Immature natural killer cell (primary cell): ENCODE results near the gene RPL27. TPM values are rescaled to one million over a fixed set of nuclear protein-coding genes. Genes with fewer than 3 reads are reported as not detected.
"Not testable (repeated sequence)": the region's sequence is repeated elsewhere in the genome, so short reads cannot be mapped to it uniquely, and the experiment has no call there.

ENCODE experiments used
- DNase-seq, 3 donors: peaks; one replicate each; pipeline ENCODE4 v3.0.0; 2022; ENCODE audit warnings: mixed read lengths in 1 of 3
- H3K27ac Mint-ChIP-seq, 6 donors: one replicate each; pipeline ENCODE4 v1.8.0; 2020; ENCODE audit warnings: mixed read lengths in 6 of 6, mild to moderate bottlenecking in 5 of 6, inconsistent platforms in 4 of 6, moderate library complexity in 3 of 6
- H3K27me3 Mint-ChIP-seq, 3 donors: one replicate each; pipeline ENCODE4 v1.8.0; 2020 to 2021; ENCODE audit warnings: low read depth in 3 of 3, mild to moderate bottlenecking in 3 of 3, mixed read lengths in 3 of 3, moderate library complexity in 3 of 3, inconsistent platforms in 1 of 3
- H3K36me3 Mint-ChIP-seq, 3 donors: one replicate each; pipeline ENCODE4 v1.8.0; 2020; ENCODE audit warnings: mixed read lengths in 3 of 3, inconsistent platforms in 2 of 3, mild to moderate bottlenecking in 2 of 3
- H3K4me1 Mint-ChIP-seq, 2 donors: one replicate each; pipeline ENCODE4 v1.8.0; 2020; ENCODE audit warnings: inconsistent platforms in 2 of 2, mild to moderate bottlenecking in 2 of 2, mixed read lengths in 2 of 2, moderate library complexity in 1 of 2
- H3K4me3 Mint-ChIP-seq, 5 donors: one replicate each; pipeline ENCODE4 v1.8.0; 2020; ENCODE audit warnings: mild to moderate bottlenecking in 5 of 5, mixed read lengths in 5 of 5, inconsistent platforms in 3 of 5, moderate library complexity in 3 of 5
- H3K9me3 Mint-ChIP-seq, 6 donors: one replicate each; pipeline ENCODE4 v1.8.0; 2020; ENCODE audit warnings: mild to moderate bottlenecking in 6 of 6, mixed read lengths in 6 of 6, inconsistent platforms in 4 of 6, moderate library complexity in 3 of 6
- polyA plus RNA-seq, 3 donors: library from polyadenylated mRNA; unstranded; fragments of 300-500 nt; fragmentation: Illumina TruSeq; gene quantifications; one replicate each; pipeline ENCODE4 v1.2.3, GENCODE V29; 2021

The RPL27 gene
- polyA plus RNA-seq = 1,000 to 10,000 TPM in 2 of 3 donors, 100 to 1,000 TPM in 1; 807 to 2,182 (median 1,177) TPM

DNA sequence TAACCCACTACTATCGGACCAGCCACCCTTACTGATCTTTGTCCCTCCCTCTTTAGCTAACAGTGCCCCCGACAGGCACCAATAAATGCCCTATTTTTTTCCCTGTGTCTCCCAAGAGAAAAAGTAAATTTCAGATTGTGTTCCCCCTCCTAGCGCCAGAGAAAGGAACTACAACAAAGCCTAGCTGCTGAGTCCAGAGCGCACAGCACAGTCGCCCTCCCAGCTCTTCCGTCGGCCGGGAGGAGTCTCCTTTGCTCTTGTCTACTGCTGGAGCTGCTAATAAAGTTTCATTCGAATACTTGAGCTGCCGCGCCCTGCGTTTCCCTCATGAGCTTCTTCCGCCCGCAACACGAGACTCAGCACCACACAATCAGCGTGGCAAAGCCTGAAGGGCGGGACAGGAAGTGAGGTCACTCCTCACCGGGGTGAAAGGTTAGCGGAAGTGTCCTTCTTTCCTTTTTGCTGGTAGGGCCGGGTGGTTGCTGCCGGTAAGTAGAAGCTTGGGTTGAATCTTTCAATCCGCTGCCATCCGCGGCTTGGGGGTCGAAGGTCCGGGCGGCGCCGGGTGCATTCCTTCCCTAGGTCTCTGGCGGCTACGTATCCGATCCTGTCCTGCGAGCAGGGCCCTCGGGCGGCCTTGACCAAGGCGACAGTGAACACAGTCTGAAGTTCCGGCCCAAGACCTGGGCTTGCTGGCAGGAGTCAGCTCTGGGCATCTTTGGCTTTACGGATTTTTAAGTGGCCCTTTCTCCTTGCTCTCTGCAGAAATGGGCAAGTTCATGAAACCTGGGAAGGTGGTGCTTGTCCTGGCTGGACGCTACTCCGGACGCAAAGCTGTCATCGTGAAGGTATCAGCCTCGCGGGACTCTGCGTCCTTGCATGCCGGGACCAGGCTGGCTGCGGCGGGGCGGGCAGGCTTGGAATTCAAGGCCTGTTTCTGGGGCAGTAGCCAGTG is at the start of gene RPL27:
Gene RPL27 (plus strand): TSS at position 436 of the 955 bp plus-strand sequence. CDS start 332 bp downstream, at position 768.
- Mint-ChIP-seq H3K27me3 (peaks cover 0 to 11% (median 1%) of the 10 kb centered on the region in 3 donors), H3K9me3 (no peaks in the 10 kb centered on the region), H3K4me3 (peak within 1 kb of the TSS; percentile 92 to 99 (median 96)), H3K4me1 (peaks cover 28 to 32% of the 10 kb centered on the region in 2 donors), H3K27ac (peak within 1 kb of the TSS; percentile 89 to 100 (median 94)), H3K36me3 (peaks cover 0 to 21% (median 7%) of the 10 kb centered on the region in 3 donors)
- DNase-seq = peak; percentile 98

DNA sequence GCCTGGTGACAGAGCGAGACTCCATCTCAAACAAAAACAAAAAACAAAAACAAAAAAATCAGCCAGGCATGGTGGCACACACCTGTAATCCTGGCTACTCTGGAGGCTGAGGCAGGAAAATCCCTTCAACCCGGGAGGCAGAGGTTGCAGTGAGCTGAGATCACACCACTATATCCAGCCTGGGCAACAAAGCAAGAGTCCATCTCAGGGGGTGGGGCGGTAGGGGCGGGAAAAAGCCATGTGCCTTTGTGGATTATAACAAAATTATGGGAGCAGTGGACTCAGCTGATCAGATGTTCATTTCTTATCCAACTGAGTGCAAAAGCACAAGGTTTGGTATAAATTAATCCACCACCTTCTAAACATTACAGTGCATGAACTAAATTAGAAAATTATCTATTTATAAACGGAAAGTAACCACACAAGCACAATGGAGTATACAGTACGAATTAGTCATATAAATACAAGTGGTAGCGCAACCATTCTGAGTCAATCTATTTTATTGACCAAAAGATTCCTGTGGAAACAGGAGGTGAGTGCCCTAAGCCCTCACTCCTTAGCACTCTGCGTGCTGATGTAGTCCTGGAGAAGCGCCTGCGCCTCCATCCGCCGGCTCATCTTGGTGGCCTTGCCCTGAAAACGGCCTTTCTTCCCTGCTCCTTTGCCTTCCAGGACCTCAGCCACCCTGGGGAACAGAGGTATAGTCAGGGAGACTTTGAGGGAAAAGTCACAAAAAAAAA is 48.0 kb upstream of the RPL27 start:
- DNase-seq = no peak
- H3K36me3 Mint-ChIP-seq = peaks cover 12 to 48% (median 18%) of the 10 kb centered on the region in 3 donors
- H3K27me3 Mint-ChIP-seq = no peaks in the 10 kb centered on the region
- H3K27ac Mint-ChIP-seq = no peak overlapping the region
- H3K4me1 Mint-ChIP-seq = no peaks in the 10 kb centered on the region
- H3K4me3 Mint-ChIP-seq = no peak overlapping the region
- no peaks in the 10 kb centered on the region for H3K9me3 Mint-ChIP-seq

DNA sequence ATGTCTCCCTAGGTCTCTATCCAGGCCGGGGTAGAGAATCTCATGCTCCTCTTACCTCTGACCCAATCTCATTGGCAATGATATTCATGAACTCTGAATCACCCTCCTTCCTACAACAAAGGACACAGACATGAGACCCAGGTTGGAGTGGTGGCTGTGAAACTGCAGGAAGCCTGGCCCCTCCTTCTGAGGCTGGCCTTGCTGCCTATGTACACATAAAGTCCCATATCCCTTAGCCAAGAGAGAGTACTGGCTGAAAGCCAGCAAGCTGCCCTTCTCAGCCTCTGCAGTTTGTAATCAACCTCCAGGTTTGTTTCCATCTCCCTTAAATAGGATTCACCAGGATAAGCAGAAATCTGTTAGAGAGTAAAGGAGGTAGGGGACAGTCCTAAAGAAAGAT is 44.5 kb upstream of the RPL27 start:
- Mint-ChIP-seq H3K36me3 (peaks cover 23 to 63% (median 25%) of the 10 kb centered on the region in 3 donors), H3K27ac (no peak overlapping the region), H3K4me1 (no peaks in the 10 kb centered on the region), H3K27me3 (no peaks in the 10 kb centered on the region), H3K9me3 (no peaks in the 10 kb centered on the region), H3K4me3 (no peak overlapping the region)
- DNase-seq = no peak

GRCh38 chr17:42964161-42964932 is 33.9 kb upstream of the RPL27 start, which contains the start of gene AARSD1:
AARSD1 (minus strand) TSS chr17:42964454; CDS start chr17:42964440, 14 bp downstream.
- Mint-ChIP-seq H3K9me3 (no peaks in the 10 kb centered on the region), H3K27ac (peak within 1 kb of the TSS; percentile 92 to 98 (median 96)), H3K36me3 (peaks cover 4 to 18% (median 9%) of the 10 kb centered on the region in 3 donors), H3K27me3 (peaks cover 5 to 9% (median 8%) of the 10 kb centered on the region in 3 donors), H3K4me3 (peak within 1 kb of the TSS; percentile 92 to 97 (median 97)), H3K4me1 (peaks cover 14 to 17% of the 10 kb centered on the region in 2 donors)
- peak; percentile 85 to 88 (median 86) for DNase-seq

GRCh38 chr17:42967925-42968324 is 30.3 kb upstream of the RPL27 start:
- H3K4me3 Mint-ChIP-seq = no peak overlapping the region

DNA sequence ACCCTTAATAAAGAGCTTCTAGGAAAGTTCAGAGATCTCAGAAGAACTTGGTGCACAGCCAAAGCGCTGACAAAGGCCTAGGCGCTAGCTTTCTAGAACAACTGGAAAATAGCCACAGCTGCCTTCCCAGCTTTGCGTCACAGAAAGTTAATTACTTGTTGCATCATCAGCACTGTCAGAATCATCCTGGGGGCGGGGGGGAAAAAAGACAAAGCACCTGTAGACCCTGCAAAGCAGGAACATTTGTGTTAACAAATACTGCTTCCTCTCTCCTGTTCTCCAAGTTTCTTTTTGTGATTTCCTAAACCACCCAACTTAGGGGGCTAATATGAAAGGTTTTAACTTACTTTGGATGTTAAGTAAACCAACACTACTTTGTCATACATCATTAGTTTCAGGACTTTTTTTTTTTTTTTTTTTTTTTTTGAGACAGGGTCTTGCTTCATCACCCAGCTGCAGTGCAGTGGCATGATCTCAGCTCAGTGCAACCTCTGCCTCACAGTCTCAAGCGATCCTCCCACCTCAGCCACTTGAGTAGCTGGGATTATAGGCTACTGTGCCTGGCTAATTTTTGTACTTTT is 29.1 kb upstream of the RPL27 start:
- Mint-ChIP-seq H3K4me3 (no peak overlapping the region), H3K27ac (no peak overlapping the region), H3K27me3 (peaks cover 3 to 8% (median 7%) of the 10 kb centered on the region in 3 donors), H3K4me1 (peaks cover 6% of the 10 kb centered on the region in 2 donors), H3K9me3 (no peaks in the 10 kb centered on the region), H3K36me3 (no peaks in the 10 kb centered on the region)
- no peak for DNase-seq

More at GRCh38 chr17:42967925-42968324, 30.3 kb upstream of the RPL27 start:
- Mint-ChIP-seq H3K27ac (no peak overlapping the region), H3K27me3 (peaks cover 5 to 8% (median 7%) of the 10 kb centered on the region in 3 donors), H3K36me3 (no peaks in the 10 kb centered on the region), H3K9me3 (no peaks in the 10 kb centered on the region), H3K4me1 (peaks cover 14 to 17% of the 10 kb centered on the region in 2 donors)
- DNase-seq = no peak

- Mint-ChIP-seq H3K27me3 (peaks cover 2 to 5% (median 2%) of the 10 kb centered on the region in 3 donors), H3K27ac (no peak overlapping the region), H3K4me3 (no peak overlapping the region), H3K9me3 (no peaks in the 10 kb centered on the region), H3K4me1 (no peaks in the 10 kb centered on the region), H3K36me3 (no peaks in the 10 kb centered on the region)
- no peak for DNase-seq
Measured at GRCh38 chr17:42971589-42971988, 26.6 kb upstream of the RPL27 start.

DNA sequence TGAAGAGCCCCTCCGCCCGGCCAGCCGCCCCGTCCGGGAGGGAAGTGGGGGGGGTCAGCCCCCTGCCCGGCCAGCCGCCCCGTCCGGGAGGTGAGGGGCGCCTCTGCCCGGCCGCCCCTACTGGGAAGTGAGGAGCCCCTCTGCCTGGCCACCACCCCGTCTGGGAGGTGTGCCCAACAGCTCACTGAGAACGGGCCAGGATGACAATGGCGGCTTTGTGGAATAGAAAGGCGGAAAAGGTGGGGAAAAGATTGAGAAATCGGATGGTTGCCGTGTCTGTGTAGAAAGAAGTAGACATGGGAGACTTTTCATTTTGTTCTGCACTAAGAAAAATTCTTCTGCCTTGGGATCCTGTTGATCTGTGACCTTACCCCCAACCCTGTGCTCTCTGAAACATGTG is 24.9 kb upstream of the RPL27 start:
- DNase-seq, H3K36me3 Mint-ChIP-seq, H3K4me1 Mint-ChIP-seq, H3K27ac Mint-ChIP-seq, H3K27me3 Mint-ChIP-seq, H3K9me3 Mint-ChIP-seq, H3K4me3 Mint-ChIP-seq: not testable (repeated sequence)

- no peak for DNase-seq
- H3K27ac Mint-ChIP-seq = peak overlapping the region in 1 of 6 donors; percentile 4
- no peaks in the 10 kb centered on the region for H3K9me3 Mint-ChIP-seq
- H3K36me3 Mint-ChIP-seq = peaks cover 0 to under 1% (median 0%) of the 10 kb centered on the region in 3 donors
- H3K27me3 Mint-ChIP-seq = peaks cover 7 to 11% (median 9%) of the 10 kb centered on the region in 3 donors
- no peak overlapping the region for H3K4me3 Mint-ChIP-seq
- H3K4me1 Mint-ChIP-seq = peaks cover 10 to 14% of the 10 kb centered on the region in 2 donors
Measured at GRCh38 chr17:42975265-42975664, 23.0 kb upstream of the RPL27 start.

GRCh38 chr17:42975701-42976100 is 22.5 kb upstream of the RPL27 start:
- Mint-ChIP-seq H3K27me3 (peaks cover 9 to 13% (median 11%) of the 10 kb centered on the region in 3 donors), H3K4me1 (peaks cover 12 to 19% of the 10 kb centered on the region in 2 donors)
- not testable (repeated sequence) for H3K27ac Mint-ChIP-seq, H3K9me3 Mint-ChIP-seq, DNase-seq, H3K36me3 Mint-ChIP-seq, H3K4me3 Mint-ChIP-seq

DNA sequence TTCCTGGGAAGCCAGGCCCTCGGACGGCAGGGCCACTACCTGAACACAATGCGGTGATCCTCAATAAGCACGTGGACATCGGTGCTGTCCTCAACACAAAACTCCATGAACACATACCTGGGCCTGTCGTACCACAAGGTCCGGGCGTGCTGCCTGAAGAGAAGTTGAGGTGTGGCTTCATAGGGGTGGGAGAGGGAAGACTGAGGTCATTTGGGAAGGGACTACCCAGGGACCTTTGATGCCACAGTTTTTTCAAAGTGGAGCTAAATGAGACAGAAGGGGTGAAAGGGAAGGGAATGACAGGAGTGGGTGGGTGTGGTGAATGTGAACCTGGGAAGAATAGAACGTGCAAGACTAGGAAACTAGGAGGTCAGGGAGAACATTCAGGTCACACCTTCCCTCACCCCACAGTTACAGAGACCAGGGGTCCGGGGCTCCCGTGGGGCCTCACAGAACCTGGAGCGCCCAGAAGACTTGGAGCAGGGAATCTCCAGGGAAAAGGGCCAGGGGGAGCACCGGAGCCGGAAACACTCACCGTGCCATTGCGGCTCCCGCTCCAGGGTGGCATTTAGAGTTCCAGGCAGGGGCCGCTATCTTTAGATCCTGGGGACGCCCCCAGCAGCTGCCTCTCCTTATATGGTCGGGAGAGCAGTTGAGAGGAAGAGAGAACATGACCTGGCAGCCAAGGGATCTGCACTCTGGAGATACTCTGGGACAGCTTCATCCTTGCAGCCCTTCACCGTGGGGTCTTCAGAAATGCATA is 18.5 kb upstream of the RPL27 start, which contains the start of gene PTGES3L:
Gene PTGES3L (minus strand): TSS at position 570 of the 763 bp plus-strand sequence. CDS start 27 bp downstream, at position 543.
- Mint-ChIP-seq H3K27ac (peak within 1 kb of the TSS; percentile 84 to 98 (median 94)), H3K36me3 (peaks cover 0 to 4% (median 3%) of the 10 kb centered on the region in 3 donors), H3K4me3 (peak within 1 kb of the TSS; percentile 94 to 98 (median 96)), H3K4me1 (peaks cover 29 to 36% of the 10 kb centered on the region in 2 donors), H3K9me3 (no peaks in the 10 kb centered on the region), H3K27me3 (peaks cover 12 to 20% (median 16%) of the 10 kb centered on the region in 3 donors)
- no peak for DNase-seq

DNA sequence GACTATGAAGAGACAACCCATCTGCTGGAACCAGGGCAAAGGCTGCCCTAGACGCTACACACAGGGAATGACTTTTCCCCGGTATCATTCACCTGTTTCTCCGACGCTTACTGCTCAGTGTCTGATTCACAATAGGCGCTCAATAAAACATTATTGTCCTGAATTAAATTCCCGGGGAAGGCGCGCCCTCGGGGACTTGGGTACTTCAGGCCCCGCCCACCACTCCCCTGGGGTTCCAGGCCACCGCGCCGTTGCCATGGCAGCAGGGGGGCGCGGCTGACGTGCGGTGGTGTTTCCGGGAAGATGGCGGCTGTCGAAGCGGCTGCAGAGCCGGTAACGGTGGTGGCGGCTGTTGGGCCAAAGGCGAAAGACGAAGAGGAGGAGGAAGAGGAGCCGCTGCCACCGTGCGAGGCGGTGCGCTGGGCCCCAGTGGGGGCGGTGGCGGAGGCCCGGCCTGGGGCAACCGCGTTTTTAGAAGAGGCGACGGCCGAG is 17.9 kb upstream of the RPL27 start, which contains the start of gene RUNDC1:
Gene RUNDC1 (plus strand): TSS at position 292 of the 492 bp plus-strand sequence. CDS start 12 bp downstream, at position 304.
- peaks cover 0 to 4% (median 3%) of the 10 kb centered on the region in 3 donors for H3K36me3 Mint-ChIP-seq
- no peaks in the 10 kb centered on the region for H3K9me3 Mint-ChIP-seq
- peak; percentile 86 to 87 (median 86) for DNase-seq
- peak within 1 kb of the TSS; percentile 94 to 98 (median 96) for H3K4me3 Mint-ChIP-seq
- H3K4me1 Mint-ChIP-seq = peaks cover 31 to 41% of the 10 kb centered on the region in 2 donors
- H3K27ac Mint-ChIP-seq = peak within 1 kb of the TSS; percentile 84 to 98 (median 94)
- H3K27me3 Mint-ChIP-seq = peaks cover 12 to 20% (median 15%) of the 10 kb centered on the region in 3 donors
